GM12874 (cell line): Measurements from ENCODE around the gene USP34.

Experiments used
- TF ChIP-seq, protein P1 (sequence below): IDR thresholded peaks from 2 replicates; pipeline ENCODE4 v1.5.1; 2011; ENCODE audit warnings: low read depth, mild to moderate bottlenecking, control low read depth, low read length, moderate library complexity; ENCODE audit not compliant: insufficient read depth

Gene USP34

DNA sequence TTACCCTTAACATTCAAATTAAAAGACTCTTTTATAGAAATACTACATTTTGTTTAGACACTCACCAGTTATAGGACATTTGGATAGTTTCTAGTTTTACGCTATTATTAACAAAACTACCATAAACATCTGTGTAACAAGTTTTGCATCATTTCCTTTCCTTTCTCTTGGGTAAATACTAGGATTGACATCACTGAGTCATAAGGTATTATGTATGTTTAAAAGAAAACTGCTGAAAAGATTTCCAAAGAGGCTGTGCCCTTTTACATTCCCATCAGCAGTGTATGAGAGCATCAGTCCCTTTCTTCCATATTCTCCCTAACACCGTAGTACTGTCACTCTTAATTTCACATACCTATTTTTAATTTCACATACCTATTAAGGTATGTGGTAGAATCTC is 130.6 kb downstream of the USP34 start:
- TF ChIP-seq, protein P1, sequence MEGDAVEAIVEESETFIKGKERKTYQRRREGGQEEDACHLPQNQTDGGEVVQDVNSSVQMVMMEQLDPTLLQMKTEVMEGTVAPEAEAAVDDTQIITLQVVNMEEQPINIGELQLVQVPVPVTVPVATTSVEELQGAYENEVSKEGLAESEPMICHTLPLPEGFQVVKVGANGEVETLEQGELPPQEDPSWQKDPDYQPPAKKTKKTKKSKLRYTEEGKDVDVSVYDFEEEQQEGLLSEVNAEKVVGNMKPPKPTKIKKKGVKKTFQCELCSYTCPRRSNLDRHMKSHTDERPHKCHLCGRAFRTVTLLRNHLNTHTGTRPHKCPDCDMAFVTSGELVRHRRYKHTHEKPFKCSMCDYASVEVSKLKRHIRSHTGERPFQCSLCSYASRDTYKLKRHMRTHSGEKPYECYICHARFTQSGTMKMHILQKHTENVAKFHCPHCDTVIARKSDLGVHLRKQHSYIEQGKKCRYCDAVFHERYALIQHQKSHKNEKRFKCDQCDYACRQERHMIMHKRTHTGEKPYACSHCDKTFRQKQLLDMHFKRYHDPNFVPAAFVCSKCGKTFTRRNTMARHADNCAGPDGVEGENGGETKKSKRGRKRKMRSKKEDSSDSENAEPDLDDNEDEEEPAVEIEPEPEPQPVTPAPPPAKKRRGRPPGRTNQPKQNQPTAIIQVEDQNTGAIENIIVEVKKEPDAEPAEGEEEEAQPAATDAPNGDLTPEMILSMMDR, result no peak

DNA sequence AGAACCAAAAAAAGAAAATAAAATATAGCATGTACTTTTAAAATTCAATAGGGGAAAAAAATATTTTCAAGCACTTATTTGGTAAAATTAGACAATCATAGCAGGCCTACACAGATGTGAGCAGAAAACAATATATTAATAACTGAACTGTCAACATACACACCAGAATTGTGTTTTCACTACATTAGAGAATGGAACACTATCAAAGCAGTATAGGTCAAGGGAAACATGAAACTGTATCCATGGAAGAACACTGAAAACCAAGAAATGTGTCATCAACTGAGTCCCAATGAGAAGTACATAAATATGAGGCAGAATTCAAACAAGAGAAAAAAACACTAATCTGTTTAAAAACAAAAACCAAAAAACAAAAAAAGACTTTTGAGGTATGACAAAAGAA is 132.4 kb downstream of the USP34 start:
- TF ChIP-seq, protein P1, result no peak

DNA sequence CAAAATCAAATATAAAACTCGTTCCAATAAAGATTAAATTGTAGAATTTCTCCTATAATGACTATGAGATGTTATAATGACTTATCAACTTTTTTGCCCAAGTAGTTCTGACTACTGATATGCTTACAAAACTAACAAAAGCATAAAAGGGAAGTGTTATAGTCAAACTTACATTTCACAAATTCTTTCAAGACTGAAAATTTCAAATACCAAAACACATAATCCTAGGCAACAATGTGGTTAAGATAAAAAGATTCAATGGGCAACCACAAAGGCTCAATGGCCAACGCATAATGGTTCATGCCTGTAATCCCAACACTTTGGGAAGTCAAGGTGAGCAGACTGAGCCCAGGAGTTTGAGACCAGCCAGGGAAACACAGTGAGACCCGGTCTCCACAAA is 135.7 kb downstream of the USP34 start:
- TF ChIP-seq, protein P1, result no peak

DNA sequence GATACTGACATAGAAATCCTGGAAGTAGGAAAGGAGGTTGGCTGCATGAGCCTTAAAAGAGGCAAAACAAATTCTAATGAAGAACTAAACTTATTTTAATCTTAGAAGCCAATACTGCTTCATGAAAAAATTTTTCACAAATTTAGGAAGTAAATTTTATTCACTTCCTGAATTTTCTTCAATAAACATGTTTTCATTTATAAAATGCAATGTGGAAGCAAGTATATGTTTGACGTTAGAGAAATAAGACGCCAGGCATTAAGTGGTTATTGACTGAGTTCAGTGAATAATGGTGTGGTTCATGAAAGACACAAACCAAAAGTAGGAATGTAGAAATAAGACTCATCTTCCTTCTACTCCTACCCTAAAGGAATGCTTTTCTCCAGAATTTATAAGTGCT is 136.4 kb downstream of the USP34 start:
- TF ChIP-seq, protein P1, result no peak

DNA sequence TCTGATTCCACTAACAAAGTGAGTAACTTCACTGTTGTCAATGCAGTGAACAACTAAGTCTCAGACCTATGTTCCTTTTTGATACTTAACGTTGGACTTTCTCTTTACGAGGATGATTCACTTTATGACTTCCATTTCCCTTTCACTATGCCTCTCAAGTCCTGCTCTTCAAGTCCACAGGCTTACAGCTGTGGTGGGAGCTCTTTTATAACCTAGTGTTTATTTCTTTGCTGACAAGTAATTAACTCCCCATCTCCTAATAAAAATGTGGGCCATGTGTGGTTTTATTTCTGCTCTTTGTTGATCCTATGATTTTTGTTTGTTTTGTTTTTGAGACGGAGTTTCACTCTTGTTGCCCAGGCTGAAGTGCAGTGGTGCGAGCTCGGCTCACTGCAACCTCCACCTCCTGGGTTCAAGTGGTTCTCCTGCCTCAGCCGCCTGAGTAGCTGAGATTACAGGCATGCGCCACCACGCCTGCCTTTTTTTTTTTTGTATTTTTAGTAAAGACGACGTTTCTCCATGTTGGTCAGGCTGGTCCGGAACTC is 142.1 kb downstream of the USP34 start:
- TF ChIP-seq, protein P1, result no peak

DNA sequence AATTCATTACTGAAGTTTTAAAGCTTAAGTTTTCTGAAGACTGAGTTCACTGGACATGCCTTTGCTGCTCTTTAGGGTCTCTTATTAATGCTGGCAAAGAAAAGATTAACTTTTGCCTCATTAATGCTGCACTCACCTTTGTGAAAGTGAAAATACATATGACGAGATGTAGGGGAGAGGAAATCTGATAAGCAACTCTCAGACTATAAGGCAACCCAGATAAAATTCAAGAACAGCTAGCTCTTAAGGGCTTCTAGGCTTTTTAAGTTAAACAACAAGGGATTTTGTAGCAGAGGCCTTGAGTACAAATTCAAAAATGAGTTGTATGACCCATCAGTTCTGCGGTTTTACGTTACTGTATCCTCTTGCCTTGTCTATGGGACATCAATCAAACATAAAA is 143.7 kb downstream of the USP34 start:
- TF ChIP-seq, protein P1, result no peak

DNA sequence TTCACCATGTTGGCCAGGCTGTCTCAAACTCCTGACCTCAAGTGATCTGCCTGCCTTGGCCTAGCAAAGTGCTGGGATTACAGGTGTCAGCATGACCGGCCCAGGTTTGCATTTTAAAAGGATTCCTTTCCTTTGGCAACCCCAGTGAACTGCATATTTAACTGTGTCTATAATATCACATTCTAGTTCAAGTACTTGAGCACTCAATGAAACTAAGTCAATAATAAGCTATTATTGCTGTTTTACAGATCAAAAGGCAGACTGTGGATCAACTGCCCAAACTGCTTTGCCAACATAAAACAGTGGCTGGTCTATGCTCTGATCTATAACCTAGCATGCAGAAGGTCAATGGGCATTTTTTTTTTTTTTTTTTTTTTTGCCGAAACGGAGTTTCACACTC is 144.5 kb downstream of the USP34 start:
- TF ChIP-seq, protein P1, result no peak
